ENCODE results near the gene FGFR2.

The FGFR2 gene

DNA sequence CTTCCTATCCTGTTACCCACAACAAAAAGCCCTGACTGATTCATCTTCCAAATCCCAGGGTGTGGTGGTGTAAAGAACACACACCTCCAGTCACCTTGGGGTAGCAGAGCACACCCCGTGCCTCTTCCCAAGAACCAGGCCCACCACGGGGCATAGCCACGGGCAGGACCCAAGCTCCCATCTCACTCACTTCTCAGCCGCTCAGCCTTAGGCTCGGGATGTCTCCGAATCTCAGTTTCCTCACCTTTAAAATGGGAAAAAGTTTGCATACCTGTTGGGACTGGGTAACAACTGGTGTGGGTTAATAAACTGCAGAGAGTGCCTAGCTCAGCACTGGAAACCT is 139.0 kb downstream of the FGFR2 start:
- no peak for DNase-seq (ENCODE audit: low read depth in 1 of 2, low spot score in 1 of 2)

DNA sequence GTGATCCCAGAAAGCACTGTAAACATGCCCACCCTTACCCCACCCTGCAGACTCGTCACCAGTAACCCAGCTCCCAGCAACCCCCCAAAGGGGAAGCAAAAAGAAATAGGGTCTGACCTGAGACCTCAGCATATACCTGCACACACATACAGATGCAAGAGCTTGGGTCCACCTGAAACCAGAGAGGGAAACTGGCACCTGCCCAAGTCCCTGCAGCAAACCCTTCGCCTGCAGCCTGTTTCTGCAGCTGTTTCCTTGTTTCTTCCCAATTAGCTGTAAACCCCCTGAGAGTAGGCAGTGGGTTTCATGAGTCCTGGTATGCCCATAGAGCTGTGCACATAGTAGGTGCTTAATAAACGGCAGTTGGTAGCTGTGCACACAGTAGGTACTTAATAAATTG is 140.5 kb downstream of the FGFR2 start:
- no peak for DNase-seq (ENCODE audit: low read depth in 1 of 2, low spot score in 1 of 2)

DNA sequence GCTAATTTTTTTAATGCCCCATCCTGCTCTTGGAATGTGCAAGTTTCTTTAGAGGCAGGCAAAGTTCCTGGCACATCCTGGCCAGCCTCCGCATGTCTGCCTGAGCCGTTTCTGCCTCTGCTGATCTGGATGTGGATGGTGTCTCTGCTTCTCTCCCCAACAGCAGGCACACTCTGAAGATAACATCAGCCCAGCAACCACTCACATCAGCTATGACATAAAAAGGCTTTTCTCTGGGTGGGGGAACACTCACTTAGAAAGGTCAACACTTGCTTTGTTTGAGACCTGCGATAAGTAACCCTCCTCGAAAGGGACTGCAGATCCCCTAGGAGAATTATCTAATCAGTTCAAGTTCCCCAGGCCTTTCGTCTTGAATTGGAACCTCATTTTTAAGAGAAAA is 142.9 kb downstream of the FGFR2 start:
- DNase-seq (ENCODE audit: low read depth in 1 of 2, low spot score in 1 of 2): no peak

DNA sequence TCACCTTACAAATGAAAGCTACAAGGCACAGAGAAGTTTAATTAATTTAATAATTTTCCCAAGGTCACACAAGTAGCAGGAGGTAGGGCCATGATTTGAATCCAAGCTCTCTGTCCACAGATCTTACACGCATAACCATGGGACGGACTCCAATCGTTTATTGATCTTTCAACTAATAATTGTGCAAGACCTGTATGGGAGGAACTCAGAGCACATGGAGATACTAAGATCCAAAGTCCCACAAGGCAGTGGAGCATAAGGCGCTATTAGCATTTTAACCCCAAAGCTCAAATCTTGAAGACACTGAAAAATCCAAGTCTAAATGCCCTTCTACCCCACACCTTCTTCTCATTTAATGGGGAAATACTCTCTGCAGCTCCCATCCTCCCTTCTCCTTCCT is 143.5 kb downstream of the FGFR2 start:
- DNase-seq (ENCODE audit: low read depth in 1 of 2, low spot score in 1 of 2): no peak

DNA sequence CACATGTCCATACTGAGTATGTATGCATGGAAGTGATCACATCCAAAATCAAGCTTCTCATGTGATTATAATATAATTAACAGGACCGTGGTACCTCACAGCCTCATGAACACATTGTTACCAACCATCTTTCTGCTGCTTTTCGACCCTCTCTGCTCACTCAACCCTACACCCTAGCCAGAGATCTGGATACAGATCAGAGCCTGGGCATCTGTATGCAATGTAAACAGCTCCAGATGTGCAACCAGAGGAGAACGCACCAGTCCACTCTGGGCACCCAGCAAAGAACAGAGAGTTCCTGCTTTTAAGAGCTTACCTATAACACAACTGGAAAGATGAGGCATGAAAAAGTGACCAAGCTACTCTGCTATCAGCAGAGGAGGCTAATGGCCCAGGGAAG is 145.1 kb downstream of the FGFR2 start:
- no peak for DNase-seq (ENCODE audit: low read depth in 1 of 2, low spot score in 1 of 2)

DNA sequence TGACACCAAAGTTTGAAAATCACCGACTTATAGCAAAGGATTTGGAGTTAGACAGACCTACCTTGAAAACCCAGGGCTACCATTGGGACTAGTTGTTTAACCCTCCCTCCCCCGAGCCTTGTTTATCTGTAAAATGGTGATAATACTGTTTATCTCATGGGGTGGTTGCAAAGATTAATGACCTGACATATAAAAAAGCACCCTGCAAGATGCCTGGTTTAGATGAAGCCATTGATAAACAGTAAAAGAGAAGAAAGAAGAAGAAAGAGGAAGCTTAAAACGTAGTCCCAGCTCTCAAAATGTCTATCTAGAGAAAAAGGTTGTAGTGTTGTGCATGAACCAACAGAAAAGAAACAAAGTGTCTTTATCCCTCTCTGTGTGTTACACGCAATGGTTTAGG is 145.7 kb downstream of the FGFR2 start:
- no peak for DNase-seq (ENCODE audit: low read depth in 1 of 2, low spot score in 1 of 2)

DNA sequence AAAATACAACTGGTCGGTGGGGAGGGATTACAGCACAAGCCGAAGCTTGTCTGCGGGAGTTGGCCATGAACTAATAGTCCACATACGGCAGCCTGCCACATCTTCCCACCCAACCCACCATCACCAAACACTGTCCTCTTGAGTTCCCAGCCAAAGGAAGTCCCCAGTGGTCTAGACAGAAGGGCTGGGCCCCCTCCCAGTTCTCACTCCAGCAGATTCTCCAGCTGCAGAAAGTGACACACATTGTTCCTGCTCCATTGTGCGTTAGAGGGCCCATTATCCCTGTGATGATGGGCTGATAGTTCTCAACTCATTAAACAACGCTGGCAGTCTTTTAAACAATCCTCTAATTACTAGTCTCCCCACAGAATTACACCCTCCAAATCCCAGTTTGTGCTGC is 148.0 kb downstream of the FGFR2 start:
- DNase-seq (ENCODE audit: low read depth in 1 of 2, low spot score in 1 of 2): no peak

DNA sequence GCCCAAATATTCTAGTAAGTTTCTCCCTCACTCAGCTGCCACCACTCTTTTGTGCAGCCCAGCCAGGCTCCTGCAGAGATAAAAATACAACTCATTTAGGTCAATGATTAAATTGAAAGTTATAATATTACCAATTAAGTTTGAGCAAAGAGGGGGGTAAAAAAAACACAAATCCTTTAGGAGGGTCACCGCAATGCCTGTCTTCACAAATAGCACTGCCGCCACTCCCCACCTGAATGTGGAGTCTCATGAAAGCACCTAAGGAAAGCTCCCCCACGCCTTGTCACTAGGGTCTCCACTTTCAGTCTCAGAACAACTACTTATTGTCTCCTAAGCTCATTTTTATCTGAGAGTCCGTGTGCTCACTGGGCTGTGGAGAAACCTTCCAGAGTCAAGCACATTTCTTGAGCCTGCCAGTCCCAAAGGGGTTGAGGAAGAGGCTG is 148.7 kb downstream of the FGFR2 start:
- DNase-seq (ENCODE audit: low read depth in 1 of 2, low spot score in 1 of 2): no peak

DNA sequence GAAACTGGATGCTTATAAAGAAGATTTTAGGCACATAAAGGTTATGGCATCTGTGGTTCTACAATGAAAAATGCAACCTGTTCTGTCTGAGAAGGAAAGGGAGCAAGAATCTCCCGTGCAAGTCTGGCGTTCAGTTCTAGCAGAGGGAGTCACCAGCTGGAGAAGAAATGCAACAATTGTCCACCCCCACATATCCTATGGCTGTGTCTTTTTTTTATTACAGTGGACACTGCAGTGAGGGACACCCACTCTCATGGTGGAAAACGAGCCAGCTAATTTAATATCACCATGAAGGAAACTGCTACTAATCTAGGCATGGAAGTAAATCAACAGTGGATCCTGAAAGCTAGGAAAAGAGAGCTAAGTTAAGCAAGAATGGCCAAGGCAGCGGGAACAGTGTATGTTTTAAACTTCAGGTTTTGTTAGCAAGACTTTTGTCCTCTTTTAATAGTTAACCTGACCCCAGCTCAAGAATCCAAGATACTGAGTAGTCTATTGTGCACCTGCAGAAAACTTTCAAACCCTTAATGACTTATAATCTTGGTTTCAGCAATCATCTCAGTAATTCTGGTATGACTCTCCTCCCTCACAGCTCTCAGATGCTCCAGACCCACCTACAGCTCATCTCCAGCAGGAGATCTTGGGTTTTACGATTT is 149.3 kb downstream of the FGFR2 start:
- DNase-seq (ENCODE audit: low read depth in 1 of 2, low spot score in 1 of 2): no peak

DNA sequence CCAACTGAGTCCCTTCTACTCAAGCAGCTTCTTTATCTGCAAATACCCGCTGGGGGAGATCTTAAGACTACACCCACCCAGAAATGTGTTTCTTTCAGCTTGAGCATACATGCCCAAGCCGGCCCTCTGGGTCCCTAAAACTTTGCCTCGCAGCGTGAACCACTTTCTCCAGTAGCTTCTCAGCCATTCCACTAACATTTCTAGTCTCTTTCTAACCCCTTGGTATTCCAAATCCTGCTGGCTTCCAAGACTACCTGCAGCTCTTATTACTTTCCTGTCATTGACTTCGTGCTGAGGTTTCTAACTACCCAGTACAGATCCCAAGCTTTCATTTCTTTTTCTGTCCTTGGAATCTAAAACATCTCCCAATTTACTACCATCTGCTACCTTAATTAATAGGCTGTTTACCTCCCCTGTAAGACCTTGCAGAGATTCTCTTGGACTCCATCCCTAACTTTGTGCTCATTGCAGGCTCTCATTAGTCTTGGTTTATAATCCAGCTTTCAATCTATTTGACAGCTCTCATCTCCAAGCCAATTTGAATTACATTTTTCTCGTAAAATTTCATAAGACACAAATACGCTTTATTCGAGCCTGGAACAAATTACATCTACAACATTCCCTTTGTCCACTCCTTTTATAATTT is 153.6 kb downstream of the FGFR2 start:
- DNase-seq (ENCODE audit: low read depth in 1 of 2, low spot score in 1 of 2): no peak

DNA sequence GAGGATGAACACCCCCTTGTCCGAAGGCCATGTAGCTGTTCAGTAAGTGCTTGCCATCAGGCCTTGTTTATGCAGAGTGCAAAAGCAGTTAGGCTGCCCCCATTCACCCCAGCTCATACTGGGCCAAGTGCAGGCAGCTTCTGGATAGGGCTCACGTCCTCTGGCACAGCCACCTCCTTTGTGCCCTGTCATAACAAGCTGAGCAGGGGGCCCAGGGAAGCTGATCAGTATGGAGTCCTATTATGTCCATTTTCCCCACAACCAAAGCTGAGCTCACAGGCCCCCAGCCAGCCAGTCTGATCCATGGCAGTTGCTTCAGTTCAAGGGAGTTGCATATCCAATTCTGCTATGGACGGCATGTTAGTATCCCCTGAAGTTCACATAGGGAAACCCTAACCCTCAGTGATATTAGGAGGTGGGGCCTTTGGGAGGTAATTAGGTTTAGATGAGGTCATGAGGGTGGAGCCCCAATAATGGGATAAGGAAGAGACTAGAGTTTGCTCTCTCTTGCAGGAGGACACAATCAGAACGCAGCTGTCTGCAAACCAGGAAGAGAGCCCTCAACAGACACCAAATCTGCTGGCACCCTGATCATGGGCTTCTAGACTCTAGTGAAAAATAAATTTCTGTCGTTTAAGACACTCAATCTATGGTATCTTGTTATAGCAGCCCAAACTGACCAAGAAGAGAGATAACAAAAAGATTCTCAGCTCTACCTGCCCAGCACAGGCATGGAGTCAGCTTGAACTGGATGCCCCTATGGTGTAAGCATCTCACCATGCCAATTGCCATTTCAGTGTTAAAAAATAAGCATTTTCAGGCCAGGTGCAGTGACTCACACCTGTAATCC is 155.9 kb downstream of the FGFR2 start:
- no peak for DNase-seq (ENCODE audit: low read depth in 1 of 2, low spot score in 1 of 2)

DNA sequence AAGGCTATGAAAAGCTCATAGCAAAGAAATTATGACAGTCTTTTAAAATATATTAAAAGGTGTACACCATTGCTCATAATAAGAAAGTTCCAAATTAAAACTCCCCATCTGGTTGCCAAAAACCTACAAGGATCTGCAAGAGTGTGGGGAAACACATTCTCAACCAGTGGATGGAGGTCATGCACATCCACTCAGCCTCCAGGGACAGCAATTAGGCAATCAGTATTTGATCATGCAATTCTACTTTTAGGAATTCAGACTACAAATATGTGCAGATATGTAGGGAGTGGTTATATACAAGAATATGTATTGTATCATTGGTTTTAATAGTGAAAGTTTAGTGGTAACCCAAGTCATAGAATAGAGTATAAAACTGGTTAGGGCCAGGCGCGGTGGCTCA is 157.8 kb downstream of the FGFR2 start:
- no peak for DNase-seq (ENCODE audit: low read depth in 1 of 2, low spot score in 1 of 2)

DNA sequence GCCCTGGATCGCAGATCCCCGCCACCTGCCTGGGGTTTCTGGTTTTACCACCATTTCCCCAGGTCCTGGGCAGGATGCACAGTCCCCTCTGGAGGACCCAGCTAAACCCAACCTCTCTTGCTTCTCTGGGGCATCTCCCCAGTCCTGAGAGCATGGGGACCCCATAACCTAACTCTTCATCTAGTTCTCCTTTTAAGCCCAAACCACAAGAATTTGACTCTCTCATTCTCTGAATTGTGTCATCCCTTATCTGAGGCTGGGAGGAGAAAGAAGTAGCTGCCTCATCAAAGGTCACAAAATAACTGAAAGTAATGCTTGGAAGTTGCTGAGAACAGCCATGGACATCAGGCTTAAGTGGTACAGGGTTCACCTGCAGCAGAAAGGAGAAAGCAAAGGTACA is 159.9 kb downstream of the FGFR2 start:
- DNase-seq (ENCODE audit: low read depth in 1 of 2, low spot score in 1 of 2): no peak

DNA sequence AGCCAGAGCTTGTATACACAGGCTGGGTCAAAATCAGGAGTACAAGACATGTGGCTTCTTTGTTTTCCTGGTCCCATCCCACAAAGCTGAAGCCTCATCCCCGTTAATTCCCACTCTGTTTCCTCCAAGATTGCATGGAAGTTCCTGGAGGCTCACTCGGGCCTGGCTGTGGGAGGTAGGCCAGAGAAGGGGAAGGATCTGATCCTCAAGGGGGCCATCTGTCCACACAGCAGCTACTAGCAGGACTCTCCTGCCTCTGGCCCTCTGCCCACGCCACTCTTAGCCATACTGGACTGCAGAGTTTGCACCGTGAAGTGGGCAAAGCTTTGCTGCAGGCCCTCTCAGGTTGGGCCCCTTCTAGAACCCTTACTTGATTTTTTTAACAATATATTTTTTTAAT is 160.6 kb downstream of the FGFR2 start:
- no peak for DNase-seq (ENCODE audit: low read depth in 1 of 2, low spot score in 1 of 2)

DNA sequence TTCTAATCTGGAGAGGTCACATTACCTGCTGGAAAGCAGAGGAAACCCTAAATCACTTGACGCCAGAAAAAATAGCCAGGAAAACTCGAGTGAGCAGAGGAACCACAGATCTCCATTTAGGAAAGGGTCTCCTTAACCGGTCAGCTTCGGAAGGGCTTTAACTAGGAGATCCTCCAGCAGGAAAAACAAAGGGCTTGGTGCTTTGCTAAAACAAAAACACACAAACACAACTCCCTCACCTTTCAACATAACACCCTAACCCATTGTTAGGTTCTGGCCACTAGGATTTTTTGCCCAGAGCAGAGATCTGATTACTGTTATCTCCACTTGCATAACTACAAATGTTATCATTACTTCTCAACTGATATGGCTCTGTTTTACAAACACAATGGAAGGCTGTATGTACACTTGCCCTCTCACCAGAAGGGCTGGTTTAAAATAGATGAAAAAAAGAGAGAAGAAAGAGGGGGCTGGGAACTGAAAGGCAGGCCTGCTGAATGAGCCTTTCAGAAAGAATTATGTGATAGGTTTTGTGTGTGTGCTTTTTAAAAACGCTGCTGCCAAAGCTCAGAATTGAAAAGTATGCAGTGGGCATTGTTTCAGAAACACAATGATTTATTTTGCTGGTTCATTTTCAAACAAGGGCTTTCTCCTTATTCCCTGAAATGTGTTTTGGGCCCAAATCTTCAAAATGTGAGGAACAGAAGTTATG is 161.5 kb downstream of the FGFR2 start:
- DNase-seq (ENCODE audit: low read depth in 1 of 2, low spot score in 1 of 2): no peak

DNA sequence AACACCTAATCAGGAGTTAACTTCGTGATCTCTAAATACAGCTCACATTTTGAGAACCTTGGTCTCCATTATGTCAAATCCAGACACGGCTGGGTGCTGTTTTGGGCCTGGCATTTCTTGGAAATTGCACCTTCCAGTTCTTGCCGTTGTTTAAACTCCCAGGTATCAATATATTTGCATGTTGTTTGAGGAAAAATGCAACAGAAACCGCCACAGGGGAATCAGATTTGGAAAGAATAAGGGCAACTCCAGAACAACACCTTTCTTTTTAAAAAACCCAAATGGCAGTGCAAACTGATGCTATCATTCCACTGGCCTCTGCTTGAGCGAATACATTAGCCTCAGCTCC is 162.0 kb downstream of the FGFR2 start:
- no peak for DNase-seq (ENCODE audit: low read depth in 1 of 2, low spot score in 1 of 2)

DNA sequence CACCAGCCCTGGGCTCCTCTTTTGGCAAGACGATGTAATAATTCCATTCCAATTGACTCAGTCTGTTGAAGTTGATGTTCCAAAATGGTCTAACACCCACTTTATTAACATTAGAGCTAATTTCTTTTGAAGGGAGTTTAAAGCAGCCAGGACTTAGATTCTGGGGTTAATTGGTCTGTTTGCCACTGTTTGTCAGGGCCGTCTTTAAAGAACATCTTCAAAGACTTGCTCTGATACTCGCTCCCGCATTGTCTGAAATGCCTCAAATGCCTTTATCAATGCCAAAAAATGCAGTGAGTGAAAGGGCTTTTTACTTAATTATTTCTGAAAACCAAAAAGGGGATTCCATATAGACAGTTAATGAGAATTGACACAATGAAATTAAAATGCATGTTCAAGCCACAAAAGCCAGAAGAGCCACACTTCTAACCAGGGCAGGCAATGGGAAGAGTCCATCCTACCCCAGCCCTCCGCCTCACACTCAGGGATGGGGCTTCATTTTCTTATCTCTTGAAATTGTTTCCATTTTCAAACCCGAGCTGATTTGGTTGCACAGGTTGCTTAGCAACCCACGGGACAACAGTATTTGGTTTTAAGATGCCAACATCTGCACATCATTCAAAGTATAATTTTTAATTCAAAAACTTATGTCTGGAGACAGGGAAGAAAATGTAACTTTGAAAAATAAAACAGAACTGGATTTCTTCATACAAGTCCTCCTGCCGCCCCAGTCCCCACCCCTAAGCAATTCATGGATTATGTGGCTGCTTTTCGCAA is 163.0 kb downstream of the FGFR2 start:
- DNase-seq (ENCODE audit: low read depth in 1 of 2, low spot score in 1 of 2): no peak

DNA sequence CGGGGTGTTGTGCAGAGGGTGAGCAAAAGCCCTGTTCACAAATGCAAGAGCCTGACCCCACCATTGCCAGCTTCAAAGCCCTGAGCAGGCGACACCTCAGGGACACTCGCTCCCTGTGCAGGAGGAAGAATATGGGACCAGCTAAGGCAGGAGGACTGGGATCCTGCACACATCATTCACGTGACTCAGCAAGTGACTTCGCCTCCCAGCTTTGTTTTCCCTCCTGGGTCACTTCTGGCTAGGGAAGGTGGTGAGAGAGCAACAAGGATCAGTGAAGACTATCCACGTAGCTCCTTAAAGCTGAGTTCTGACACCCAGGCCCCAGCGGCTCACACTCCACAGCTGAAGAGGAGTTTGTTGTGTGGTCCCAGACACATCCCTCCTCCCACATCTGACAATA is 164.3 kb downstream of the FGFR2 start:
- no peak for DNase-seq (ENCODE audit: low read depth in 1 of 2, low spot score in 1 of 2)

DNA sequence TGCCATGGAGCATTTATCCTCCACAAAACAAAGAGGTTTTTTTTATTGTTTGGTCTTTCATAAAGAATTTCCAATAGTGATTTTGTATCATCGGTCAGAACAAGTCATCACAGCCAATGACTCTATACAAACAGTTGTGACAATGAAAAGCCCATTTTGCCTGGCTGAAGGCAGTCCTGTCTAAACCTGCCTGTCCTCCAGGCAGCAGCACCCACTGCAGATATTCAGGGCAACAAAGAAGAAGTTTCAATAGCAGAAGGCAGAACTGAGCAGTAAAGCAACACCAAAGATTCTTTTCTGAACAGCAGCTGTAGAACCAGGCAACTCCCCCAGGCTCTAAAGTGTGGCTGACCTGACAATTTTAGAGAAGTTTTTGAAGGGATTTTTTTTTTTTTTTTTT is 169.4 kb downstream of the FGFR2 start:
- DNase-seq (ENCODE audit: low read depth in 1 of 2, low spot score in 1 of 2): no peak

All from activated CD4-positive, alpha-beta T cell treated with anti-CD3 and anti-CD28 coated beads, Interleukin-2, amount 50 U/mL, for 24 hours (primary cell).